Measurements from ENCODE around the gene FAM25C.
"Not testable (repeated sequence)": the region's sequence is repeated elsewhere in the genome, so short reads cannot be mapped to it uniquely, and the experiment has no call there.

FAM25C gene

GRCh38 chr10:47999691-48000090, at the start of gene FAM25C:
TSS of gene FAM25C (minus strand) at chr10:47999791. CDS start at chr10:47999765, 26 bp downstream.
- not testable (repeated sequence) for H3K9me3 Mint-ChIP-seq; H3K27ac Mint-ChIP-seq; H3K4me3 Mint-ChIP-seq; H3K27me3 Mint-ChIP-seq (ENCODE audit: low read depth); H3K4me1 Mint-ChIP-seq; H3K36me3 Mint-ChIP-seq (ENCODE audit: low read depth)

- not testable (repeated sequence) for H3K9me3 Mint-ChIP-seq; H3K36me3 Mint-ChIP-seq (ENCODE audit: low read depth); H3K27me3 Mint-ChIP-seq (ENCODE audit: low read depth); H3K27ac Mint-ChIP-seq; H3K4me3 Mint-ChIP-seq; H3K4me1 Mint-ChIP-seq
Measured at GRCh38 chr10:48044557-48044956, 45.0 kb upstream of the FAM25C start.

GRCh38 chr10:48031390-48031789, 31.8 kb upstream of the FAM25C start:
- H3K36me3 Mint-ChIP-seq (ENCODE audit: low read depth); H3K4me3 Mint-ChIP-seq; H3K9me3 Mint-ChIP-seq; H3K27me3 Mint-ChIP-seq (ENCODE audit: low read depth); H3K27ac Mint-ChIP-seq; H3K4me1 Mint-ChIP-seq: not testable (repeated sequence)

GRCh38 chr10:48002306-48002705, 2.7 kb upstream of the FAM25C start:
- not testable (repeated sequence) for H3K4me3 Mint-ChIP-seq; H3K36me3 Mint-ChIP-seq (ENCODE audit: low read depth); H3K27ac Mint-ChIP-seq; H3K4me1 Mint-ChIP-seq; H3K27me3 Mint-ChIP-seq (ENCODE audit: low read depth); H3K9me3 Mint-ChIP-seq

GRCh38 chr10:47994045-47994444, 5.5 kb downstream of the FAM25C start:
- H3K4me1 Mint-ChIP-seq; H3K27ac Mint-ChIP-seq; H3K36me3 Mint-ChIP-seq (ENCODE audit: low read depth); H3K9me3 Mint-ChIP-seq; H3K4me3 Mint-ChIP-seq; H3K27me3 Mint-ChIP-seq (ENCODE audit: low read depth): not testable (repeated sequence)

GRCh38 chr10:47992560-47992959, 7.0 kb downstream of the FAM25C start:
- not testable (repeated sequence) for H3K27ac Mint-ChIP-seq

GRCh38 chr10:47991706-47992105, 7.9 kb downstream of the FAM25C start:
- H3K27ac Mint-ChIP-seq; H3K4me1 Mint-ChIP-seq; H3K4me3 Mint-ChIP-seq; H3K36me3 Mint-ChIP-seq (ENCODE audit: low read depth); H3K9me3 Mint-ChIP-seq; H3K27me3 Mint-ChIP-seq (ENCODE audit: low read depth): not testable (repeated sequence)

More at GRCh38 chr10:47992560-47992959, 7.0 kb downstream of the FAM25C start:
- H3K36me3 Mint-ChIP-seq (ENCODE audit: low read depth); H3K4me1 Mint-ChIP-seq; H3K4me3 Mint-ChIP-seq; H3K9me3 Mint-ChIP-seq; H3K27me3 Mint-ChIP-seq (ENCODE audit: low read depth): not testable (repeated sequence)

- not testable (repeated sequence) for H3K27me3 Mint-ChIP-seq (ENCODE audit: low read depth); H3K27ac Mint-ChIP-seq; H3K36me3 Mint-ChIP-seq (ENCODE audit: low read depth); H3K9me3 Mint-ChIP-seq; H3K4me3 Mint-ChIP-seq; H3K4me1 Mint-ChIP-seq
Measured at GRCh38 chr10:47990097-47990496, 9.5 kb downstream of the FAM25C start.

GRCh38 chr10:47989542-47989950, 10.0 kb downstream of the FAM25C start:
- not testable (repeated sequence) for H3K36me3 Mint-ChIP-seq (ENCODE audit: low read depth); H3K9me3 Mint-ChIP-seq; H3K4me3 Mint-ChIP-seq; H3K27me3 Mint-ChIP-seq (ENCODE audit: low read depth); H3K27ac Mint-ChIP-seq; H3K4me1 Mint-ChIP-seq

GRCh38 chr10:47988718-47989541, 10.7 kb downstream of the FAM25C start:
- not testable (repeated sequence) for H3K27me3 Mint-ChIP-seq (ENCODE audit: low read depth); H3K36me3 Mint-ChIP-seq (ENCODE audit: low read depth); H3K9me3 Mint-ChIP-seq; H3K4me3 Mint-ChIP-seq; H3K4me1 Mint-ChIP-seq; H3K27ac Mint-ChIP-seq

GRCh38 chr10:47987952-47988351, 11.6 kb downstream of the FAM25C start:
- H3K4me3 Mint-ChIP-seq; H3K36me3 Mint-ChIP-seq (ENCODE audit: low read depth); H3K9me3 Mint-ChIP-seq; H3K27ac Mint-ChIP-seq; H3K27me3 Mint-ChIP-seq (ENCODE audit: low read depth); H3K4me1 Mint-ChIP-seq: not testable (repeated sequence)
